Kidney capillary endothelial cell (primary cell): ENCODE measurements around the gene YIPF2.

Source experiments
- DNase-seq: peaks from one replicate; pipeline ENCODE4 v3.0.0-alpha.2; 2018; ENCODE audit warnings: low spot score

YIPF2 gene

GRCh38 chr19:10936661-10937084, 8.2 kb upstream of the YIPF2 start:
- DNase-seq: peak; percentile 76

GRCh38 chr19:10935371-10936059, 7.1 kb upstream of the YIPF2 start:
- no peak for DNase-seq

GRCh38 chr19:10929402-10929794, 959 bp upstream of the YIPF2 start:
- no peak for DNase-seq

- DNase-seq: no peak
Measured at GRCh38 chr19:10927730-10928562, 493 bp downstream of the YIPF2 start.

- no peak for DNase-seq
Measured at GRCh38 chr19:10924597-10924996, 3.8 kb downstream of the YIPF2 start.

GRCh38 chr19:10923260-10924112, 5.0 kb downstream of the YIPF2 start:
- no peak for DNase-seq

- DNase-seq: no peak
Measured at GRCh38 chr19:10922638-10923014, 5.8 kb downstream of the YIPF2 start.

- no peak for DNase-seq
Measured at GRCh38 chr19:10921910-10922637, 6.4 kb downstream of the YIPF2 start.

GRCh38 chr19:10921199-10921909, 7.1 kb downstream of the YIPF2 start:
- no peak for DNase-seq

GRCh38 chr19:10920781-10921180, 7.7 kb downstream of the YIPF2 start:
- DNase-seq: no peak

- DNase-seq: no peak
Measured at GRCh38 chr19:10920288-10920655, 8.2 kb downstream of the YIPF2 start.

GRCh38 chr19:10919352-10920287, 8.8 kb downstream of the YIPF2 start:
- DNase-seq: no peak

GRCh38 chr19:10918359-10918758, 10.1 kb downstream of the YIPF2 start:
- DNase-seq: no peak

- no peak for DNase-seq
Measured at GRCh38 chr19:10916602-10917001, 11.8 kb downstream of the YIPF2 start.

GRCh38 chr19:10915130-10916091, 13.0 kb downstream of the YIPF2 start:
- DNase-seq: peak; percentile 22

GRCh38 chr19:10913716-10914340, 14.6 kb downstream of the YIPF2 start:
- DNase-seq: no peak

- no peak for DNase-seq
Measured at GRCh38 chr19:10912619-10913018, 15.8 kb downstream of the YIPF2 start.

GRCh38 chr19:10911579-10912363, 16.7 kb downstream of the YIPF2 start:
- no peak for DNase-seq
